ENCODE results near the gene M1AP.

The M1AP gene, protein sequence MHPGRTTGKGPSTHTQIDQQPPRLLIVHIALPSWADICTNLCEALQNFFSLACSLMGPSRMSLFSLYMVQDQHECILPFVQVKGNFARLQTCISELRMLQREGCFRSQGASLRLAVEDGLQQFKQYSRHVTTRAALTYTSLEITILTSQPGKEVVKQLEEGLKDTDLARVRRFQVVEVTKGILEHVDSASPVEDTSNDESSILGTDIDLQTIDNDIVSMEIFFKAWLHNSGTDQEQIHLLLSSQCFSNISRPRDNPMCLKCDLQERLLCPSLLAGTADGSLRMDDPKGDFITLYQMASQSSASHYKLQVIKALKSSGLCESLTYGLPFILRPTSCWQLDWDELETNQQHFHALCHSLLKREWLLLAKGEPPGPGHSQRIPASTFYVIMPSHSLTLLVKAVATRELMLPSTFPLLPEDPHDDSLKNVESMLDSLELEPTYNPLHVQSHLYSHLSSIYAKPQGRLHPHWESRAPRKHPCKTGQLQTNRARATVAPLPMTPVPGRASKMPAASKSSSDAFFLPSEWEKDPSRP
- 0 reads per million in 3 donors for total RNA-seq

DNA sequence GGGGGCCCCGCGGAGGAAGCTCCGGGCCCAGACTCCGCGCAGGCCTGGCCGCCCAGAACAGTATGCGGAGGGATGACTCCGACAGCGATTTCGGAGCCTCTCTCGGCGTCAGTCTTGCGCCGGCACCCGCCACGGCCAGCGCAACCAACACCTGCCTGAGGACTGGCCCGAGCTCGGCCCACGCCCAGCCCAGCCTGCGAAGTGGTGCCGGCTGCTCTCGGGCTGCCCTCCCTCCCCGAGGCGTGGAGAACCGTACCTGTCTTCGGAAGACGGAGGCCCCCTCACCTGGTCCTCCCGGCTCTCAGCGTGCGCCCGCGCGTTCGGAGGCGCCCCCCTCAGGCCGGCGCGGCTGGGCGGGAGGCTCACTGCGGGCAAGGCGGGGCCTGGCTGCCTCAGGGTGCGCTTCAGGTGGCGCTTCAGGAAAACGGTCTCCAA lies at the start of gene M1AP:
Gene M1AP (minus strand): TSS at position 322 of the 435 bp plus-strand sequence. CDS start 8,055 bp downstream, outside the sequence.
- H3K27me3 ChIP-seq (replicated peaks; ENCODE audit: control insufficient read depth, insufficient read depth, low read length, poor library complexity, severe bottlenecking), result no peaks in the 10 kb centered on the region
- no peak within 1 kb of the TSS for H3K4me3 ChIP-seq (ENCODE audit: insufficient read depth, low read depth, low read length, poor library complexity, severe bottlenecking)
- H3K27ac ChIP-seq (ENCODE audit: insufficient read depth, low read length, poor library complexity, severe bottlenecking), result no peak within 1 kb of the TSS
- no peaks in the 10 kb centered on the region for H3K36me3 ChIP-seq (ENCODE audit: control insufficient read depth, insufficient read depth, low read length)
- no peaks in the 10 kb centered on the region for H3K9me3 ChIP-seq (ENCODE audit: control insufficient read depth, low read length)
- H3K4me1 ChIP-seq (ENCODE audit: control insufficient read depth, insufficient read depth, low read length, poor library complexity, severe bottlenecking), result no peaks in the 10 kb centered on the region
- no peak for DNase-seq

DNA sequence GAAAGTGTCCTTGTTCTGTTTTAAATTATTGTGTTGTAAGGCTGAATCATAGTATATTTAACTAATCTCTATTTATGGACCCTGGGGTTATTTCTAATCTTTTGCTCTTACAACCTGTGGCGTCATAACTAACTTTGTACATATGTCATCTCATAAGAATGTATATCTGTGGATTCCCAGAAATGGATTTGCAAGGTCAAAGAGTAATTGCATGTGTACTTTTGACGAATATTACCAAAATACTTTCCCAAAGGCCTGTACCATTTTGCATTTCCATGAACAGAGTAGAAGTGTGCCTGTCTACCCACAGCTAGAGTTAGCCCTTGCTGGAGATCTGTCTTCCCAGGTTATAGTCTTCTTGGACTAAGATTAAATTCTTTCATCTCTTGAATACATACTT lies 48.7 kb upstream of the M1AP start:
- no peaks in the 10 kb centered on the region for H3K36me3 ChIP-seq (ENCODE audit: control insufficient read depth, insufficient read depth, low read length)
- H3K27ac ChIP-seq (ENCODE audit: insufficient read depth, low read length, poor library complexity, severe bottlenecking), result no peak overlapping the region
- no peaks in the 10 kb centered on the region for H3K9me3 ChIP-seq (ENCODE audit: control insufficient read depth, low read length)
- no peaks in the 10 kb centered on the region for H3K4me1 ChIP-seq (ENCODE audit: control insufficient read depth, insufficient read depth, low read length, poor library complexity, severe bottlenecking)
- H3K4me3 ChIP-seq (ENCODE audit: insufficient read depth, low read depth, low read length, poor library complexity, severe bottlenecking), result no peak overlapping the region
- DNase-seq, result no peak
- no peaks in the 10 kb centered on the region for H3K27me3 ChIP-seq (replicated peaks; ENCODE audit: control insufficient read depth, insufficient read depth, low read length, poor library complexity, severe bottlenecking)

DNA sequence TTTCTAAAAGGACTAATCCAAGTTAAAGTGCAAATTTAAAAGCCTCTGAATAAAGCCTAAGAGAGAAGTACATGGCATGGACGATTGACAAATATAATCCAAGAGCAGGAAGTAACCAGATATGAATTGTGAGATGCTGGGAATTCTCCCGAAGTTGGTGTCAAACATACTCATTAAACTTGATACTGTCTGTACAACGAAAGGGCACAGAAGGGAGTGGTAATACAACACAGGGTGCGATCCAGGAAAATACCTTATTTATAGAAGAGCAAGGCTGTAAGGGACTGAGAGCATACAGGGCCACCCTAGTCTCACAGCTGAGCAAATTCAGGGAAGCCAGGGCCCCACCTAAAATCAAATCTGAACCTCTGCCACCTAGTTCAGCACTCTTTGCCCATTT lies 47.5 kb upstream of the M1AP start:
- no peaks in the 10 kb centered on the region for H3K27me3 ChIP-seq (replicated peaks; ENCODE audit: control insufficient read depth, insufficient read depth, low read length, poor library complexity, severe bottlenecking)
- H3K4me3 ChIP-seq (ENCODE audit: insufficient read depth, low read depth, low read length, poor library complexity, severe bottlenecking), result no peak overlapping the region
- no peaks in the 10 kb centered on the region for H3K36me3 ChIP-seq (ENCODE audit: control insufficient read depth, insufficient read depth, low read length)
- no peaks in the 10 kb centered on the region for H3K9me3 ChIP-seq (ENCODE audit: control insufficient read depth, low read length)
- H3K4me1 ChIP-seq (ENCODE audit: control insufficient read depth, insufficient read depth, low read length, poor library complexity, severe bottlenecking), result no peaks in the 10 kb centered on the region
- no peak for DNase-seq
- H3K27ac ChIP-seq (ENCODE audit: insufficient read depth, low read length, poor library complexity, severe bottlenecking), result no peak overlapping the region

DNA sequence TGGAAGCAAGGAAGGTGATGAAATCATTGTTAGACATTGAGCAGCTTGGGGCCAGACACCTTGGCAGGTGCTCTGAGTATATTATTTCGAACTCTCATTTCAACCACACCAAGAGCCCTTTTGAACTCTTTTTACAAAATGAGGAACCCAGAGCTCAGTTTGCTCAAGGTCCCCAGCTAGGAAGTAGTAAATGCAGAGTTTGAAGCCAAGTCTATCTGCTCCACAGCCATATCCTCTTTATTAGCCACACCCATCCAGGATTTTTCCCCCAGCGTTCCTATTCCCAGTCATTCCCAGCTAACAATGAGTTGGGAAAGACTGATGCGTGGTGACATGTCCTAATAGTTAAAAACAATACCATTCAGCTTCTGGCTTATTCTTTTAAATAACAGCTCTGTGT lies 46.2 kb upstream of the M1AP start:
- Histone ChIP-seq H3K36me3 (ENCODE audit: control insufficient read depth, insufficient read depth, low read length) (peaks cover 3% of the 10 kb centered on the region), H3K27me3 (replicated peaks; ENCODE audit: control insufficient read depth, insufficient read depth, low read length, poor library complexity, severe bottlenecking) (no peaks in the 10 kb centered on the region), H3K4me1 (ENCODE audit: control insufficient read depth, insufficient read depth, low read length, poor library complexity, severe bottlenecking) (no peaks in the 10 kb centered on the region), H3K27ac (ENCODE audit: insufficient read depth, low read length, poor library complexity, severe bottlenecking) (no peak overlapping the region), H3K4me3 (ENCODE audit: insufficient read depth, low read depth, low read length, poor library complexity, severe bottlenecking) (no peak overlapping the region), H3K9me3 (ENCODE audit: control insufficient read depth, low read length) (no peaks in the 10 kb centered on the region)
- no peak for DNase-seq

DNA sequence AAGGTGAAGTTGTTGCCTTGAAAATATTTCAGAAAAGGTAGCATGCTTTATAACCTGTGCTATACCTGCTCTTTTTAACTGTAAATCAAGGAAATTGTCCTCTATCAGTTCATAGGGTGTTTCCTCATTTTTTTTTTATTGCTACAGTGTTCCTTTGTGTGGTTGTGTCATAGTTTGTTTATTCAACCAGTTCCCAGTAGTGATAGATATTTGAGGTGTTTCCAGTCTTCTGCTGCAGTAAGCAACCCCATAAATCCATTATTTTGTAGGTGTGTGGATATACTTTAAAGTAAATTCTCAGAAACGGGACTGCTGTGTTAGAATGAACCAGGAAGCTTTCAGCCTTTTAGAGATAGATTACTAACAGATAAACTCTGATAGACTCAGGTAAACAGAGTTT lies 45.5 kb upstream of the M1AP start:
- Histone ChIP-seq H3K4me3 (ENCODE audit: insufficient read depth, low read depth, low read length, poor library complexity, severe bottlenecking) (no peak overlapping the region), H3K9me3 (ENCODE audit: control insufficient read depth, low read length) (no peaks in the 10 kb centered on the region), H3K27ac (ENCODE audit: insufficient read depth, low read length, poor library complexity, severe bottlenecking) (no peak overlapping the region), H3K36me3 (ENCODE audit: control insufficient read depth, insufficient read depth, low read length) (peaks cover 3% of the 10 kb centered on the region), H3K27me3 (replicated peaks; ENCODE audit: control insufficient read depth, insufficient read depth, low read length, poor library complexity, severe bottlenecking) (no peaks in the 10 kb centered on the region), H3K4me1 (ENCODE audit: control insufficient read depth, insufficient read depth, low read length, poor library complexity, severe bottlenecking) (no peaks in the 10 kb centered on the region)
- DNase-seq, result no peak

DNA sequence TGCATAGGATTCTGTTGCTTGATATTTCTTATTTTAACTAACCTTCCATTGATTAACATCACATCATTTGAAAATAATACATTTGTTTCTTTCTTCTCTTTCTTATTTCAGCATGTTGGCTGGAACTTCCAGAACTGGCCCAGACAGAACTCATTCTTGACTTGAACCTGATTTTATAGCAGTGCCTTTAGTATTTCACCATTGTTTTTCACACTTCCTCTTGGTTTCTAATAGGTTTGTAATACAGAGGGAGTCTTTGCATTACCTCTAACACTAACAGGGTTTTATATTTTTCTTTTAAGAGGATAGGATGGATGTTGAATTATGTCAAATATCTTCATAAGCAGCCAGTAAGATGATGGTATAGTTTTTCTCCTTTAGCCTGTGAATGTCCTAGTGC lies 45.1 kb upstream of the M1AP start:
- no peaks in the 10 kb centered on the region for H3K9me3 ChIP-seq (ENCODE audit: control insufficient read depth, low read length)
- H3K36me3 ChIP-seq (ENCODE audit: control insufficient read depth, insufficient read depth, low read length), result peaks cover 3% of the 10 kb centered on the region
- no peaks in the 10 kb centered on the region for H3K27me3 ChIP-seq (replicated peaks; ENCODE audit: control insufficient read depth, insufficient read depth, low read length, poor library complexity, severe bottlenecking)
- no peak overlapping the region for H3K27ac ChIP-seq (ENCODE audit: insufficient read depth, low read length, poor library complexity, severe bottlenecking)
- H3K4me3 ChIP-seq (ENCODE audit: insufficient read depth, low read depth, low read length, poor library complexity, severe bottlenecking), result no peak overlapping the region
- DNase-seq, result no peak
- no peaks in the 10 kb centered on the region for H3K4me1 ChIP-seq (ENCODE audit: control insufficient read depth, insufficient read depth, low read length, poor library complexity, severe bottlenecking)

DNA sequence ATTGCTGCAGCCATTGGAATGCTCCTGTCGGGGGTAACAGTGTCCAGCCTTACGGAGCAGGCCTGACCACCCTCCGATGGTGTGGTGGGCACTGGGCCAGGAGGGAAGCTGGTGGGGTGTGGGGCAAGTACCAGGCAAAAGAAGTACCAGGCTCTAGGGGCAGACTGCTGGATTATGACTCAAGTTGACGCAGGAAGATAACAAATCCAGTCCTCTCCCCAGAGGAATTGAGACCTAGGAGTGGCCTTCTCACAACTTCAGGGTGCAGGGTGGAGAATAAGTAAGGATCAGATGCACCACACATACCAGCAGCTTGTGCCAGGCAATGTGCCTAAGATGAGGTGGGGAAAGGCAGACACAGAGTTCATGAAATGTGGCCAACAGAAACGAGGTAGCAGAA lies 43.8 kb upstream of the M1AP start:
- Histone ChIP-seq H3K4me1 (ENCODE audit: control insufficient read depth, insufficient read depth, low read length, poor library complexity, severe bottlenecking) (no peaks in the 10 kb centered on the region), H3K27me3 (replicated peaks; ENCODE audit: control insufficient read depth, insufficient read depth, low read length, poor library complexity, severe bottlenecking) (no peaks in the 10 kb centered on the region), H3K9me3 (ENCODE audit: control insufficient read depth, low read length) (no peaks in the 10 kb centered on the region), H3K4me3 (ENCODE audit: insufficient read depth, low read depth, low read length, poor library complexity, severe bottlenecking) (no peak overlapping the region), H3K27ac (ENCODE audit: insufficient read depth, low read length, poor library complexity, severe bottlenecking) (no peak overlapping the region), H3K36me3 (ENCODE audit: control insufficient read depth, insufficient read depth, low read length) (peaks cover 3% of the 10 kb centered on the region)
- no peak for DNase-seq

DNA sequence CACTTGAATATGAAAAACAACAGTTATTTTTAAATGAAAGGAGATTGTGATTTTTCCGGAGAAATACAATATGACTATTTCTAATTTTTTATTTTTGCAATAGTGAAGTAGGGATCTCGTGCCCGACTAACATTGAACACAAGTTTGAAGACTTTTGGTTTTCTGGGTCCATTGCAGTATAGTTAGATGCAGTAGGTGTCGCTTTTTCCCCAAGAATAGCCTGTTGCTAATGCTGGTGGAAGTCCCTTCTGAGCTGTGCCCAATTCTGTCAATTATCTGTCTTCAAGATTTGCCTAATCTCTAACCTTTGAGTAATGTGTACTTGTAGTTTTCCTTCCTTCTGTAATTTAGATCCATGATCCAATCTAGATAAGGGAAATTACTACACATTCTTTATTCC lies 42.4 kb upstream of the M1AP start:
- H3K27ac ChIP-seq (ENCODE audit: insufficient read depth, low read length, poor library complexity, severe bottlenecking), result no peak overlapping the region
- H3K4me1 ChIP-seq (ENCODE audit: control insufficient read depth, insufficient read depth, low read length, poor library complexity, severe bottlenecking), result no peaks in the 10 kb centered on the region
- H3K4me3 ChIP-seq (ENCODE audit: insufficient read depth, low read depth, low read length, poor library complexity, severe bottlenecking), result no peak overlapping the region
- H3K9me3 ChIP-seq (ENCODE audit: control insufficient read depth, low read length), result no peaks in the 10 kb centered on the region
- no peak for DNase-seq
- peaks cover 3% of the 10 kb centered on the region for H3K36me3 ChIP-seq (ENCODE audit: control insufficient read depth, insufficient read depth, low read length)
- no peaks in the 10 kb centered on the region for H3K27me3 ChIP-seq (replicated peaks; ENCODE audit: control insufficient read depth, insufficient read depth, low read length, poor library complexity, severe bottlenecking)

DNA sequence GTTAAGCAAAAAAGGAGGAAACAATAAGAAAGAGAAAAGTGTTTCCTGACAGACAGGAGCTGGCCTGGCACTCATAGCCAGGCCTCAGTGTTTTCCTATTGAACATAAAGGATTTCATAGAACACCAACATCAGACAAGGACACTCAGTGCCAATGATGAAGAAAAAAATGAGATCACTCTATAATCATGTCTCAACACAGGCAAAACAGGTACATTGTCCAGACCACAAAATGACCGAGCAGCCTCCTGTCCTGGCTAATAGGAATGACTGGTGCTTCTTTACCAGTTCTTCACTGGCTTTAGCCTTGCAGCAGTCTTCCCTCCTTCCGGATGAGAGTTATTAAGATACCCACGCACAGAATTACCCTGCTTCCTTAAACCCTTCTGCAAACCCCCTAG lies 41.5 kb upstream of the M1AP start:
- Histone ChIP-seq H3K27ac (ENCODE audit: insufficient read depth, low read length, poor library complexity, severe bottlenecking) (no peak overlapping the region), H3K27me3 (replicated peaks; ENCODE audit: control insufficient read depth, insufficient read depth, low read length, poor library complexity, severe bottlenecking) (no peaks in the 10 kb centered on the region), H3K9me3 (ENCODE audit: control insufficient read depth, low read length) (no peaks in the 10 kb centered on the region), H3K4me3 (ENCODE audit: insufficient read depth, low read depth, low read length, poor library complexity, severe bottlenecking) (no peak overlapping the region), H3K4me1 (ENCODE audit: control insufficient read depth, insufficient read depth, low read length, poor library complexity, severe bottlenecking) (no peaks in the 10 kb centered on the region), H3K36me3 (ENCODE audit: control insufficient read depth, insufficient read depth, low read length) (peaks cover 3% of the 10 kb centered on the region)
- no peak for DNase-seq

DNA sequence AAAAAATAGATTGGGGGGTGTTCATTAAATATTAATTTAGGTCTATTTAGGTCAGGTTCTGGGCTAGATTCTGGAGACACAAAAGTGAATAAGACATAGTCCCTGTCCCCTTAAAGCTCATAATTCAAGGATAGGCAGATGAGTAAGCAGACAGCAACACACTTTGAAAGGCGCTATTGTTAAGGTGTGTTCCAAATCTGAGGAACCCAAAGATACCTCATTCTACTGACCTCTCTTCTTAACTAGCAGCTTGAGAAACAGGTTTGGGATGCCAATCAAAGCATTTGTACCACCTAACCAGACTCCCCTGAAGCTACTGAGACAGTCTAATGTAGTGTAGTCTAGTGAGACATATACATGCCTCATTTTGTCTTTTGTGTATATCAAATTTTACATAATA lies 40.8 kb upstream of the M1AP start:
- no peak for DNase-seq
- H3K27ac ChIP-seq (ENCODE audit: insufficient read depth, low read length, poor library complexity, severe bottlenecking), result no peak overlapping the region
- no peak overlapping the region for H3K4me3 ChIP-seq (ENCODE audit: insufficient read depth, low read depth, low read length, poor library complexity, severe bottlenecking)
- no peaks in the 10 kb centered on the region for H3K27me3 ChIP-seq (replicated peaks; ENCODE audit: control insufficient read depth, insufficient read depth, low read length, poor library complexity, severe bottlenecking)
- H3K36me3 ChIP-seq (ENCODE audit: control insufficient read depth, insufficient read depth, low read length), result peaks cover 3% of the 10 kb centered on the region
- no peaks in the 10 kb centered on the region for H3K9me3 ChIP-seq (ENCODE audit: control insufficient read depth, low read length)
- H3K4me1 ChIP-seq (ENCODE audit: control insufficient read depth, insufficient read depth, low read length, poor library complexity, severe bottlenecking), result no peaks in the 10 kb centered on the region
